ENCODE results near the gene SERTAD3. TPM values are rescaled to one million over a fixed set of nuclear protein-coding genes. Genes with fewer than 3 reads are reported as not detected.

Gene SERTAD3
- polyA plus RNA-seq, 1 donor (not counting 4 experiments of a cell fraction or from before 2014, with no cell fraction given) = 11.8 TPM

GRCh38 chr19:40452016-40452415 lies 7.9 kb upstream of the SERTAD3 start:
- no peak overlapping the region for H3K9ac ChIP-seq (ENCODE audit: control insufficient read depth, extremely low read depth, insufficient read depth, low read length)
- no peak overlapping the region for H2AFZ ChIP-seq (ENCODE audit: control insufficient read depth, low read length)
- no peak overlapping the region for H3K27ac ChIP-seq (ENCODE audit: control insufficient read depth, insufficient read depth, low read length)
- dilution Hi-C loops (cut with MboI; ENCODE audit: extremely low pct_ligation_motif_present, low sequenced_read_pairs) = no loop called here
- no peaks in the 10 kb centered on the region for H4K20me1 ChIP-seq (ENCODE audit: control insufficient read depth, extremely low read depth, insufficient read depth, low read length)
- H3K79me2 ChIP-seq (ENCODE audit: control insufficient read depth, insufficient read depth, low read length) = no peaks in the 10 kb centered on the region
- DNase-seq (ENCODE audit: low read depth, low spot score) (no peak), FAIRE-seq (no peak)
- no peak overlapping the region for H3K4me2 ChIP-seq (ENCODE audit: control insufficient read depth, extremely low read depth, insufficient read depth, low read depth, low read length)
- H3K4me1 ChIP-seq (ENCODE audit: control insufficient read depth, extremely low read depth, insufficient read depth, low read length) = peaks cover 12% of the 10 kb centered on the region
- TF ChIP-seq CTCF (optimal IDR thresholded peaks at IDR 0.05 in 1 of 3, IDR thresholded peaks at IDR 0.05 in 1 of 3, conservative IDR thresholded peaks at IDR 0.05 in 1 of 3; ENCODE audit: extremely low read depth in 1 of 3, insufficient read depth in 2 of 3, low read length in 3 of 3) (no peak), EZH2 (IDR thresholded peaks at IDR 0.05; ENCODE audit: low read length) (no peak)
- H3K27me3 ChIP-seq (ENCODE audit: control insufficient read depth, extremely low read depth, insufficient read depth, low read length) = no peaks in the 10 kb centered on the region
- H3K4me3 ChIP-seq (ENCODE audit: control insufficient read depth in 2 of 3, extremely low read depth in 1 of 3, insufficient read depth in 2 of 3, low read depth in 1 of 3, low read length in 3 of 3) = no peak overlapping the region
- H3K9me1 ChIP-seq (ENCODE audit: control insufficient read depth, extremely low read depth, insufficient read depth, low read length) = no peaks in the 10 kb centered on the region
- H3K36me3 ChIP-seq (ENCODE audit: control insufficient read depth in 2 of 2, extremely low read depth in 1 of 2, insufficient read depth in 2 of 2, low read length in 2 of 2) = peaks cover 0 to 6% of the 10 kb centered on the region in 2 experiments
- H3K9me3 ChIP-seq (ENCODE audit: control insufficient read depth, low read depth, low read length) = no peaks in the 10 kb centered on the region

DNA sequence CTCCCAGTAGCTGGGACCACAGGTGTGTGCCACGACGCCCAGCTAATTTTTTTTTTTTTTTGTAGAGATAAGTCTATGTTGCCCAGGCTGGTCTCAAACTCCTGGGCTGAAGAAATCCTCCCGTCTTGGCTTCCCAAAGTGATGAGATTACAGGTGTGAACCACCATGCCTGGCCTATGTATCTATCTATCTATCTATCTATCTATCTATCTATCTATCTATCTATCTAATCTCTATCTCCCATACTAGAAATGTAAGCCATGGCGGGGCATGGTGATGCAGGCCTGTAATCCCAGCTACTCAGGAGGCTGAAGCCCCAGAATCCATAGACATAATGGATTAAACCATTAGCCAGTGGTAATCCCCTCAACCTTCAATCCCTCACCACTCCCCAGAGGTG lies 6.5 kb upstream of the SERTAD3 start:
- Histone ChIP-seq H3K4me2 (ENCODE audit: control insufficient read depth, extremely low read depth, insufficient read depth, low read depth, low read length) (no peak overlapping the region), H3K9ac (ENCODE audit: control insufficient read depth, extremely low read depth, insufficient read depth, low read length) (no peak overlapping the region), H3K4me1 (ENCODE audit: control insufficient read depth, extremely low read depth, insufficient read depth, low read length) (peaks cover 14% of the 10 kb centered on the region), H3K36me3 (ENCODE audit: control insufficient read depth in 2 of 2, extremely low read depth in 1 of 2, insufficient read depth in 2 of 2, low read length in 2 of 2) (peaks cover 0 to 2% of the 10 kb centered on the region in 2 experiments), H3K9me1 (ENCODE audit: control insufficient read depth, extremely low read depth, insufficient read depth, low read length) (no peaks in the 10 kb centered on the region), H3K9me3 (ENCODE audit: control insufficient read depth, low read depth, low read length) (no peaks in the 10 kb centered on the region), H3K79me2 (ENCODE audit: control insufficient read depth, insufficient read depth, low read length) (no peaks in the 10 kb centered on the region), H2AFZ (ENCODE audit: control insufficient read depth, low read length) (no peak overlapping the region), H4K20me1 (ENCODE audit: control insufficient read depth, extremely low read depth, insufficient read depth, low read length) (no peaks in the 10 kb centered on the region), H3K27me3 (ENCODE audit: control insufficient read depth, extremely low read depth, insufficient read depth, low read length) (no peaks in the 10 kb centered on the region), H3K4me3 (ENCODE audit: control insufficient read depth in 2 of 3, extremely low read depth in 1 of 3, insufficient read depth in 2 of 3, low read depth in 1 of 3, low read length in 3 of 3) (no peak overlapping the region), H3K27ac (ENCODE audit: control insufficient read depth, insufficient read depth, low read length) (no peak overlapping the region)
- TF ChIP-seq CTCF (optimal IDR thresholded peaks at IDR 0.05 in 1 of 3, IDR thresholded peaks at IDR 0.05 in 1 of 3, conservative IDR thresholded peaks at IDR 0.05 in 1 of 3; ENCODE audit: extremely low read depth in 1 of 3, insufficient read depth in 2 of 3, low read length in 3 of 3) (no peak), EZH2 (IDR thresholded peaks at IDR 0.05; ENCODE audit: low read length) (no peak)
- FAIRE-seq (no peak), DNase-seq (ENCODE audit: low read depth, low spot score) (no peak)
- dilution Hi-C loops (cut with MboI; ENCODE audit: extremely low pct_ligation_motif_present, low sequenced_read_pairs) = no loop called here
